ENCODE results near the gene ZNF467.

The ZNF467 gene

DNA sequence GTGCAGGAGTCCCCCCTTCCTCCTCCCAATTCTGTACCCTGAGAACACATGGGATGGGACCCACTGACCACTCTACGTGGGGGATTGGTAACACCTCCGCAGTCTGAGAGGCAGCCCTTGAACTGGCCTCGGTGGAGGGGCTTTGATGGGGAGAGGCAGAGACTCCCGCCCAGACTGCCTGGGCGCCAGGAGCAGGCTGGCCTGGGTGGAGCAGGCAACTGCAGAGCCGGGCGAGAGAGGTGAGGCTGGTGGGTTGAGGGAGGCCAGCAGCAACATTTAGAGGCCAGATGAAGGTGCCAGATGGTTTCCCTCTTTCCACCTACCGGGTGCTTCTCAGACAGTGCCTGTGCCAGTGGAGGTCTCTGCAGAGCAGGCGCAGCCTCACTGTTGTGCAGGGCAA is 30.7 kb upstream of the ZNF467 start:
- no peaks in the 10 kb centered on the region for H3K27me3 ChIP-seq (ENCODE audit: insufficient read depth, low read length)
- H3K27ac ChIP-seq (ENCODE audit: low read depth, low read length), result no peak overlapping the region
- WGBS, result 91% methylated on average over 9 of the region's 9 CpGs
- H3K9me3 ChIP-seq (ENCODE audit: insufficient read depth, low read depth, low read length), result no peaks in the 10 kb centered on the region
- no peak overlapping the region for H3K4me3 ChIP-seq (ENCODE audit: low read length)
- H3K36me3 ChIP-seq (ENCODE audit: insufficient read depth, low read length), result no peaks in the 10 kb centered on the region
- no peaks in the 10 kb centered on the region for H3K4me1 ChIP-seq (ENCODE audit: insufficient read depth, low read length)
- no peak overlapping the region for H3K9ac ChIP-seq (ENCODE audit: low read depth, low read length)

DNA sequence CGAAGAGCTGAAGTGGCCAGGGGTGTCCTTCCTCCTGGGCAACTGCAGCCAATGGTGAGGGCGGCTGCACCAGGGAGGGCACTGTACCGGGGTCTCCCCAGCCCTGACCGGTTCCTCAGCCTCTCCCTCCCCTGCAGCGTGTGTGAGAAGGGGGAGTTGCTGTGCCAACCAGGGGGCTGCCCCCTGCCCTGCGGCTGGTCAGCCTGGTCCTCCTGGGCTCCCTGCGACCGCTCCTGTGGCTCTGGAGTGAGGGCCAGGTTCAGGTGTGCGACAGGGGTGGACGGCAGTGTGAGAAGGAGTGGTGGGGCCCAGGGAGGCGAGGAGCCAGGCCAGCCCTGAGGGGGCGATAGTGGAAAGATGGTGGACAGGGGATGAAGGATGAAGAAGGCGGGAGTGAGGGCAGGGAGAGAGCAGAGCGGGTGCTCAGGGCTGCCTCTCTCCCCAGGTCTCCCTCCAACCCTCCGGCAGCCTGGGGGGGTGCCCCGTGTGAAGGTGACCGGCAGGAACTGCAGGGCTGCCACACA is 30.2 kb upstream of the ZNF467 start:
- H3K27me3 ChIP-seq (ENCODE audit: insufficient read depth, low read length), result no peaks in the 10 kb centered on the region
- no peaks in the 10 kb centered on the region for H3K9me3 ChIP-seq (ENCODE audit: insufficient read depth, low read depth, low read length)
- WGBS, result 89% methylated on average over 17 of the region's 17 CpGs

DNA sequence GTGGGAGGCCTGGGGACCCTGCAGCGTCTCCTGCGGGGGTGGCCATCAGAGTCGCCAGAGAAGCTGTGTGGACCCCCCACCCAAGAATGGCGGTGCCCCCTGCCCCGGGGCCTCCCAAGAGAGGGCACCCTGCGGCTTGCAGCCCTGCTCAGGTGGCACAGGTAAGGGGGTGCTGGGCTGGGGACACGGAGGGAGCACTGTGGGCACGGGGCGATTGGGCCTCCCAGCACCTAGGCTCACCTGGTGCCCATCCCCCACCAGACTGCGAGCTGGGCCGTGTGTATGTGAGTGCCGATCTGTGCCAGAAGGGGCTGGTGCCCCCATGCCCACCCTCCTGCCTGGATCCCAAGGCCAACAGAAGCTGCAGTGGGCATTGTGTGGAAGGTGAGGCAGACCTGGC is 29.6 kb upstream of the ZNF467 start:
- no peaks in the 10 kb centered on the region for H3K36me3 ChIP-seq (ENCODE audit: insufficient read depth, low read length)
- no peaks in the 10 kb centered on the region for H3K9me3 ChIP-seq (ENCODE audit: insufficient read depth, low read depth, low read length)
- no peaks in the 10 kb centered on the region for H3K4me1 ChIP-seq (ENCODE audit: insufficient read depth, low read length)
- no peak overlapping the region for H3K27ac ChIP-seq (ENCODE audit: low read depth, low read length)
- no peak overlapping the region for H3K4me3 ChIP-seq (ENCODE audit: low read length)
- no peaks in the 10 kb centered on the region for H3K27me3 ChIP-seq (ENCODE audit: insufficient read depth, low read length)
- WGBS, result 93% methylated on average over 12 of the region's 12 CpGs
- no peak overlapping the region for H3K9ac ChIP-seq (ENCODE audit: low read depth, low read length)

More for the DNA sequence above, 30.2 kb upstream of the ZNF467 start:
- no peaks in the 10 kb centered on the region for H3K4me1 ChIP-seq (ENCODE audit: insufficient read depth, low read length)
- H3K4me3 ChIP-seq (ENCODE audit: low read length), result no peak overlapping the region
- H3K27ac ChIP-seq (ENCODE audit: low read depth, low read length), result no peak overlapping the region
- no peaks in the 10 kb centered on the region for H3K36me3 ChIP-seq (ENCODE audit: insufficient read depth, low read length)
- H3K9ac ChIP-seq (ENCODE audit: low read depth, low read length), result no peak overlapping the region

DNA sequence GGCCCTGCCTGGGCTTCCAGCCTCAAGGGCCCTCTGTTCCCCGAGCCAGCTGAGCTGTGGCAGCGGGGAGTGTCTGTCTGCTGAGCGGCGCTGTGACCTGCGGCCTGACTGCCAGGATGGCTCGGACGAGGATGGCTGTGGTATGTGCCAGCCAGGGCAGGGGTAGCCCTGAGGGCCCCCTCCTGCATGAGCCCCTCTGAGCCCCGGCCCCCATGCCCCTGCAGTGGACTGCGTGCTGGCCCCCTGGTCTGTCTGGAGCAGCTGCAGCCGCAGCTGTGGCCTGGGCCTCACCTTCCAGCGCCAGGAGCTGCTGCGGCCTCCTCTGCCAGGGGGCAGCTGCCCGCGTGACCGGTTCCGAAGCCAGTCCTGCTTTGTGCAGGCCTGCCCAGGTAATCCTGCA is 28.4 kb upstream of the ZNF467 start:
- 94% methylated on average over 16 of the region's 16 CpGs for WGBS
- Histone ChIP-seq H3K27ac (ENCODE audit: low read depth, low read length) (no peak overlapping the region), H3K4me1 (ENCODE audit: insufficient read depth, low read length) (no peaks in the 10 kb centered on the region), H3K36me3 (ENCODE audit: insufficient read depth, low read length) (no peaks in the 10 kb centered on the region), H3K4me3 (ENCODE audit: low read length) (no peak overlapping the region), H3K9ac (ENCODE audit: low read depth, low read length) (no peak overlapping the region), H3K9me3 (ENCODE audit: insufficient read depth, low read depth, low read length) (no peaks in the 10 kb centered on the region), H3K27me3 (ENCODE audit: insufficient read depth, low read length) (0 out of 2 replicates have a peak, but pooled peaks cover under 1% of the 10 kb centered on the region)

DNA sequence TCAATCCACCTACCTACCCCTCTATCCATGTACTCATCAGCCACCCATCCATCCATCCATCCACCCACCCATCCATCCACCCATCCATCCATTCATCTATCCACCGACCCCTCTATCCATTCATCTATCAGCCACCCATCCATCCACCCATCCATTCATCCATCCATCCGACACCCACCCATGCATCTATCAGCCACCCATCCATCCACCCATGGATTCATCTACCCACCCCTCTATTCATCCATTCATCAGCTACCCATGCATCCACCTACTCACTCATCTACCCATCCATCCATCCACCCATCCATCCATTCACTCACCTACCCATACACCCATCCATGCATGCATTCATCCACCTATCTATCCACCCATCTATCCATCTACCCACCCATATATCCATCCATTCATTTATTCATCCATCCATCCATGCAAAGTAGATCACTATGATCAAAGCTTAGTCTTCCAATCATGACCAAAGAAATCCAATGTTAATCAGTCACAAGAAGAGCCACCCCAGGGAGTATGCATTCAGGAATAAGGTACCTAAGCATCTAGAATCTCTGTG is 27.7 kb upstream of the ZNF467 start:
- WGBS, result 91% methylated on average over 2 of the region's 2 CpGs
- Histone ChIP-seq H3K4me3 (ENCODE audit: low read length) (no peak overlapping the region), H3K4me1 (ENCODE audit: insufficient read depth, low read length) (no peaks in the 10 kb centered on the region), H3K36me3 (ENCODE audit: insufficient read depth, low read length) (no peaks in the 10 kb centered on the region), H3K27ac (ENCODE audit: low read depth, low read length) (no peak overlapping the region), H3K9me3 (ENCODE audit: insufficient read depth, low read depth, low read length) (no peaks in the 10 kb centered on the region), H3K27me3 (ENCODE audit: insufficient read depth, low read length) (0 out of 2 replicates have a peak, but pooled peaks cover 3% of the 10 kb centered on the region), H3K9ac (ENCODE audit: low read depth, low read length) (no peak overlapping the region)

DNA sequence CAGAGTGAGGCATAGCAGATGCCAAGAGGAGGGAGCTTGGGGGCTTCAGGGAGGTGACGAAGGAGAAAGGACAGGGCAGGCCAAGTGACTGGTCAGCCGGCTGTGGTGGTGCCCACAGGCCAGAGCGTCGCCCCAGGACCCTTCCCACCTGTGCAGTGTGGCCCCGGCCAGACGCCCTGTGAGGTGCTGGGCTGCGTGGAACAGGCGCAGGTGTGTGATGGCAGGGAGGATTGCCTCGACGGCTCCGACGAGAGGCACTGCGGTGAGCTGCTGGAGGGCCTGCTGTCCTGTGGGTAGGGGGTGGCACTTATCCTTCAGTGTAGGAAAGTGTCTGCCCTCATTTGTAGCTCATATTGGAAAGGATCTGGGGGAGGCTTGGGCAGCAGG is 26.8 kb upstream of the ZNF467 start:
- H3K27ac ChIP-seq (ENCODE audit: low read depth, low read length), result no peak overlapping the region
- peaks cover 3% of the 10 kb centered on the region; the same call in 1 of the 2 replicates for H3K27me3 ChIP-seq (ENCODE audit: insufficient read depth, low read length)
- no peak overlapping the region for H3K9ac ChIP-seq (ENCODE audit: low read depth, low read length)
- 91% methylated on average over 13 of the region's 13 CpGs for WGBS
- H3K4me1 ChIP-seq (ENCODE audit: insufficient read depth, low read length), result no peaks in the 10 kb centered on the region
- no peaks in the 10 kb centered on the region for H3K9me3 ChIP-seq (ENCODE audit: insufficient read depth, low read depth, low read length)
- H3K4me3 ChIP-seq (ENCODE audit: low read length), result no peak overlapping the region
- no peaks in the 10 kb centered on the region for H3K36me3 ChIP-seq (ENCODE audit: insufficient read depth, low read length)

DNA sequence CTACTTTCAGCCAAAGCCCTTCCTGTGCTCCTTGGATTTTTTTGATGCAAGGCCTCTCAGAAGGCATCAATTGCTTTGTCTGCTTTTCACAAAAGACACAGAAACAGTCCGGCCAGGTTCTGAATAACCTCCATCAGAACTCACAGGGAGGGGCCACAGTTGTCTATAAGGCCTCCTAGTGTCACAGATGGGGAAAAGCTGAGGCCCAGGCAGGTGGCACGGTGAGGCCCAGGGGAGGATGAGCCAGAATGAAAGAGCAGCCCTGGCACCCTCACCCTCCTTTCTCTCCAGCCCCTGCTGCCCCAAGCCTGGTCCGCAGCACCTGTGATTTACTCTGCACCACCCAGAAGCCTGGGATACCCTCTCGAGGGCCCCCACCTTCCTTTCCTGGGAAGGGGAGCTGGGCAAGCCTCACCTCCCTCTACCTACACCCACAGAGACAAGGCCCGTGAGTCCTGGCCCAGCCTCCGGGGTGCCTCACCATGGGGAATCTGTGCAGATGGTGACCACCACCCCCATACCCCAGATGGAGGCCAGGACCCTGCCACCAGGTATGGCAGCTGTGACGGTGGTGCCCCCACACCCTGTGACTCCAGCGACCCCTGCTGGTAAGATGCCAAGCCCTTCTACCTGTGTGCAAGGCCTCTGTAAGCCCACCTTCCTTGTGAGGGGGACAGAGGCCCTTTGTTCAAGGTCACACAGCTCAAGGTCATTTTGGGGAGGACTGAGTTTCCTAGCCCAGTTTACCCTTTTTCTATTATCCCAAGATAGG is 26.2 kb upstream of the ZNF467 start:
- Histone ChIP-seq H3K4me1 (ENCODE audit: insufficient read depth, low read length) (no peaks in the 10 kb centered on the region), H3K4me3 (ENCODE audit: low read length) (no peak overlapping the region), H3K9ac (ENCODE audit: low read depth, low read length) (no peak overlapping the region), H3K27ac (ENCODE audit: low read depth, low read length) (no peak overlapping the region), H3K36me3 (ENCODE audit: insufficient read depth, low read length) (no peaks in the 10 kb centered on the region), H3K9me3 (ENCODE audit: insufficient read depth, low read depth, low read length) (no peaks in the 10 kb centered on the region), H3K27me3 (ENCODE audit: insufficient read depth, low read length) (peaks cover 3% of the 10 kb centered on the region; the same call in 1 of the 2 replicates)
- WGBS, result 66% methylated on average over 8 of the region's 8 CpGs

DNA sequence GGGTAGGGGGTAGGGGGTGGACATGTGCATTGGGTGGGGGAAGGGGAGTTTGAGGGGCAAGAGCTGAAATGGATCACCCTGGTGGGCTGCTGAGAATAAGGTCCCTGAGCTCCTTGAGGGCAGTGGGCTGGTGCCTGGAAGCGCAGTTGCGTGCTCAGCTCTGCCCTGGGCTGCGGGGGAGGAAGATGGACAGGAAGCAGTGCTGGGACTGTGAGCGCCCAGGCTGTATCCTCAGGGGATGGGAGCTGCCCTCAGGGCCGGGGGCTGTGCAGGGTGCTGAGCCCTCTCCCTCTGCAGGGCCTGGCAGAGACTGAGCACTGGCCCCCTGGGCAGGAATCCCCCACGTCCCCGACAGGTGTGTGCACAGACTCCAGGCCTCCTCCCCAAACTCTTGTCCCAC is 24.4 kb upstream of the ZNF467 start:
- Histone ChIP-seq H3K9me3 (ENCODE audit: insufficient read depth, low read depth, low read length) (no peaks in the 10 kb centered on the region), H3K4me3 (ENCODE audit: low read length) (no peak overlapping the region), H3K27ac (ENCODE audit: low read depth, low read length) (no peak overlapping the region), H3K36me3 (ENCODE audit: insufficient read depth, low read length) (no peaks in the 10 kb centered on the region), H3K4me1 (ENCODE audit: insufficient read depth, low read length) (no peaks in the 10 kb centered on the region), H3K9ac (ENCODE audit: low read depth, low read length) (no peak overlapping the region), H3K27me3 (ENCODE audit: insufficient read depth, low read length) (peaks cover 10% of the 10 kb centered on the region; the same call in 1 of the 2 replicates)
- WGBS, result 88% methylated on average over 7 of the region's 7 CpGs

DNA sequence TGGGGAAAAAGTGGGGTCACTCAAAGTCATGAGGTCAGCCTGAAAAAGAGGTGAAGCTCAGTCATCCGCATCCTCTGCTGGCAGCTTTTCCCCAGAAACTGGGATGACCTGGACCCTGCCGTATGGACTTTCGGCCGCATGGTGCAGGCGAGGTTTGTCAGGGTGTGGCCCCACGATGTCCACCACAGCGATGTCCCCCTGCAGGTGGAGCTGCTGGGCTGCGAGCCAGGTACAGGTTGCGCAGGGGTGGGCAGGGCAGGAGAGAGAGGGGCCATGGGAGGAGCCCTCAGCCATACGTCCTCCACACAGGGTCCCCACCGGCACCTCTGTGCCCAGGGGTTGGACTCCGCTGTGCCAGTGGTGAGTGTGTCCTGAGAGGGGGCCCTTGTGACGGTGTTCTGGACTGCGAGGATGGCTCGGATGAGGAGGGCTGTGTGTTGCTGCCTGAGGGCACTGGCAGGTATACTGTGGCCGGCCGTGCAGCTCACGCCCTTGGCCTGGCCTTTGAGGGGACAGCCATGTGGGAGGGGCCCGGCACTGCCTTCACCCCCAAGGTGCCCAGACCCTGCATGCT is 23.0 kb upstream of the ZNF467 start:
- H3K27me3 ChIP-seq (ENCODE audit: insufficient read depth, low read length), result peaks cover 10% of the 10 kb centered on the region; the same call in 1 of the 2 replicates
- WGBS, result 88% methylated on average over 19 of the region's 19 CpGs
- H3K27ac ChIP-seq (ENCODE audit: low read depth, low read length), result no peak overlapping the region
- H3K36me3 ChIP-seq (ENCODE audit: insufficient read depth, low read length), result no peaks in the 10 kb centered on the region
- no peaks in the 10 kb centered on the region for H3K9me3 ChIP-seq (ENCODE audit: insufficient read depth, low read depth, low read length)
- H3K4me1 ChIP-seq (ENCODE audit: insufficient read depth, low read length), result no peaks in the 10 kb centered on the region
- H3K4me3 ChIP-seq (ENCODE audit: low read length), result no peak overlapping the region
- H3K9ac ChIP-seq (ENCODE audit: low read depth, low read length), result no peak overlapping the region

DNA sequence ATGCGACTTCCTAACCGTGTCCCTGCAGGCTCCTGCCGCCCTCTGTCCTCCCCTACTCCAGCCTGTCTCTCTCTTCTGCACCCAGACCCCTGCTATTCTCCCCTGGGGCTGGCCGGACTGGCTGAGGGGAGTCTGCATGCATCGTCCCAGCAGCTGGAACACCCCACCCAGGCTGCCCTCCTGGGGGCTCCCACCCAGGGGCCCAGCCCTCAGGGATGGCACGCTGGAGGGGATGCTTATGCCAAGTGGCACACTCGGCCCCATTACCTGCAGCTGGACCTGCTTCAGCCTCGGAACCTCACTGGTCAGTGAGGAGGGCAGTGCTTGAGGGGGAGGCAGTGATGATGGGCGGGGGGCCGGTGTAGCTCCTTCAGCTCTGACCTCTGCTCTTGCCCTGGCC is 21.7 kb upstream of the ZNF467 start:
- Histone ChIP-seq H3K36me3 (ENCODE audit: insufficient read depth, low read length) (no peaks in the 10 kb centered on the region), H3K9ac (ENCODE audit: low read depth, low read length) (no peak overlapping the region), H3K4me3 (ENCODE audit: low read length) (no peak overlapping the region), H3K27me3 (ENCODE audit: insufficient read depth, low read length) (peaks cover 23% of the 10 kb centered on the region), H3K4me1 (ENCODE audit: insufficient read depth, low read length) (no peaks in the 10 kb centered on the region), H3K27ac (ENCODE audit: low read depth, low read length) (no peak overlapping the region), H3K9me3 (ENCODE audit: insufficient read depth, low read depth, low read length) (no peaks in the 10 kb centered on the region)
- WGBS, result 91% methylated on average over 10 of the region's 10 CpGs

DNA sequence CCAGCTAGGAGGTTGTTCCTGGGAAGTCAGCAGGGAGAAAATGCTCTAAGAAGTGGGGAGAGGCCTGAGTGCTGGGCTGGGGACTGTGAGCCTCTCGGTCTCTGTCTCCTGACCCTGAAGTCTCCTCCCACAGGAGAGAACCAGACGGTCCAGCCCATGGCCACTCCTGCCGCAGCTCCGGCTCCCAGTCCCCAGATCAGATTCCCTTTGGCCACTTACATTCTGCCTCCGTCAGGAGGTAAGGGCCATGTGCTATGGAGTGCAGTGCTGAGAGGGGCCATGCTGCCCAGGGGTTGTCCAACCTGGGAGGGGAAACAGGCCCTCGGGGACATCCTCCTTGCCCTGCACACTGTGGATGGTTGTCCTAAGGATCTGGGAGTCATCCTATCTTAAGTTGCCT is 21.3 kb upstream of the ZNF467 start:
- Histone ChIP-seq H3K27ac (ENCODE audit: low read depth, low read length) (no peak overlapping the region), H3K36me3 (ENCODE audit: insufficient read depth, low read length) (no peaks in the 10 kb centered on the region), H3K27me3 (ENCODE audit: insufficient read depth, low read length) (peaks cover 27% of the 10 kb centered on the region), H3K9me3 (ENCODE audit: insufficient read depth, low read depth, low read length) (no peaks in the 10 kb centered on the region), H3K4me3 (ENCODE audit: low read length) (no peak overlapping the region), H3K4me1 (ENCODE audit: insufficient read depth, low read length) (no peaks in the 10 kb centered on the region), H3K9ac (ENCODE audit: low read depth, low read length) (no peak overlapping the region)
- WGBS, result 57% methylated on average over 6 of the region's 6 CpGs

Measured in HUES64 (cell line).